Small intestine (tissue), 7 donors: ENCODE results near the gene TP73. TPM values are rescaled to one million over a fixed set of nuclear protein-coding genes. Genes with fewer than 3 reads are reported as not detected.

Experiments
- DNase-seq, 2 donors: peaks; one replicate each; pipeline versions ENCODE4 v3.0.0 to v3.0.0-alpha.2; 2013
- FAIRE-seq: peaks from 2 replicates; lab custom pipeline; 2012; peaks lifted over from hg19 to GRCh38; lab: Jason Lieb, UNC
- H3K27ac ChIP-seq, 3 donors: one replicate each; pipeline ENCODE4 v1.5.1; 2013; ENCODE audit warnings: low read length in 2 of 3, mild to moderate bottlenecking in 2 of 3, control low read depth in 1 of 3, inconsistent platforms in 1 of 3, low read depth in 1 of 3, moderate library complexity in 1 of 3
- H3K27me3 ChIP-seq, 3 donors: one replicate each; pipeline ENCODE4 v1.6.1; 2013; ENCODE audit warnings: low read length in 3 of 3, inconsistent platforms in 1 of 3; ENCODE audit not compliant: control insufficient read depth in 3 of 3, insufficient read depth in 3 of 3
- H3K36me3 ChIP-seq, 3 donors: one replicate each; pipeline ENCODE4 v1.6.1; 2013; ENCODE audit warnings: low read length in 3 of 3, inconsistent platforms in 1 of 3, low read depth in 1 of 3, mild to moderate bottlenecking in 1 of 3, moderate library complexity in 1 of 3; ENCODE audit not compliant: control insufficient read depth in 3 of 3, insufficient read depth in 2 of 3
- H3K4me1 ChIP-seq, 3 donors: one replicate each; pipeline ENCODE4 v1.6.1; 2013; ENCODE audit warnings: low read length in 2 of 3, inconsistent platforms in 1 of 3, low read depth in 1 of 3, mild to moderate bottlenecking in 1 of 3, moderate library complexity in 1 of 3; ENCODE audit not compliant: control insufficient read depth in 3 of 3, insufficient read depth in 2 of 3
- H3K4me3 ChIP-seq, 3 donors: one replicate each; pipeline ENCODE4 v1.5.1; 2013; ENCODE audit warnings: low read length in 3 of 3, control low read depth in 1 of 3, inconsistent platforms in 1 of 3, low read depth in 1 of 3, mild to moderate bottlenecking in 1 of 3, moderate library complexity in 1 of 3
- H3K9me3 ChIP-seq, 2 donors: one replicate each; pipeline ENCODE4 v1.6.1; 2013; ENCODE audit warnings: low read depth in 1 of 2, low read length in 1 of 2; ENCODE audit not compliant: control insufficient read depth in 2 of 2, insufficient read depth in 1 of 2
- WGBS, 3 donors: extraction: QIAGEN DNeasy Blood & Tissue Kit; methylation state at CpG; one replicate each; pipeline ENCODE4 v1.1.7; 2013; 5-methylcytosine and 5-hydroxymethylcytosine counted together
- polyA plus RNA-seq, 4 donors: library from polyadenylated mRNA; stranded (reverse) in 3 of 4; unstranded in 1 of 4; fragments of 200-250 nt in 3 of 4; fragments of 120-200 nt in 1 of 4; gene quantifications; one replicate each; pipeline versions ENCODE4 v1.2.1 to v1.2.3, GENCODE V29; 2013
- donor health status: healthy with polysubstance abuse.
- donor health status: control.
- donor health status: control.
- donor health status: Bipolar disorder and iron deficiency.
- donor health status: healthy.

TP73 gene
- polyA plus RNA-seq, 4 donors = 0.15 to 0.59 TPM; not detected in 2

DNA sequence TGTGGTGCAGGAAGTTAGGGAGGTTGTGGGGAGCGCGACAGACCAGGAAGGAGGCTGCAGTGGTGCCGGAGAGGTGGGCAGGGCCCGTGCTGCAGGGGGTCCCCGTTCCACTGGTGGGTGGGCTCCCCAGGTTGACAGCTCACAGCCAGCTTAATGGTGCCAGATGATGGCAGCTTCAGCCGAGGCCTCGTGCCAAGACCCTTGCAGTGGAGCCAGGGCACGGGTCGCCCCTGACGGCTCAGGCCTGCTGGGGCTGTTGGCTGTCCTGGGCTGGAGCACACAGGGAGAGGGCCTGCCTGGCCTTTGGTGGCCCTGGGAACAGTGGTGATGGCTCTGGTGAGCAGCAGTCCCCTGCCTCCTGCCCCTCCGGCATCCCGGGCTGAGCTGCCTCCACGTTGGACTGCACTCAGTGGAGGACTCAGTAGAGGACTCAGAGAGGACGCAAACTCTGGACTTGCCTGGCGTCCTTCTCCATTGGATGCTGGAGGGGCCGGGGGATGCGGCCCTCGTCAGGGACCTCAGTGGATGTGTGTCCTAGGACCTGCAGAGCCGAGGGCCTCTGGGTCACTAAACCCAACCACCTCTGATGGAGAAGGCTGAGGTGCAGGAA is 53.1 kb downstream of the TP73 start:
- Histone ChIP-seq H3K9me3 (no peaks in the 10 kb centered on the region), H3K27me3 (peaks cover 0 to 23% (median 11%) of the 10 kb centered on the region in 3 donors), H3K4me1 (no peaks in the 10 kb centered on the region), H3K4me3 (no peak overlapping the region), H3K27ac (no peak overlapping the region), H3K36me3 (no peaks in the 10 kb centered on the region)
- FAIRE-seq = no peak
- DNase-seq = no peak
- WGBS, 3 donors = 69 to 82% (median 76%) methylated on average over 18 to 19 of the region's 19 CpGs

DNA sequence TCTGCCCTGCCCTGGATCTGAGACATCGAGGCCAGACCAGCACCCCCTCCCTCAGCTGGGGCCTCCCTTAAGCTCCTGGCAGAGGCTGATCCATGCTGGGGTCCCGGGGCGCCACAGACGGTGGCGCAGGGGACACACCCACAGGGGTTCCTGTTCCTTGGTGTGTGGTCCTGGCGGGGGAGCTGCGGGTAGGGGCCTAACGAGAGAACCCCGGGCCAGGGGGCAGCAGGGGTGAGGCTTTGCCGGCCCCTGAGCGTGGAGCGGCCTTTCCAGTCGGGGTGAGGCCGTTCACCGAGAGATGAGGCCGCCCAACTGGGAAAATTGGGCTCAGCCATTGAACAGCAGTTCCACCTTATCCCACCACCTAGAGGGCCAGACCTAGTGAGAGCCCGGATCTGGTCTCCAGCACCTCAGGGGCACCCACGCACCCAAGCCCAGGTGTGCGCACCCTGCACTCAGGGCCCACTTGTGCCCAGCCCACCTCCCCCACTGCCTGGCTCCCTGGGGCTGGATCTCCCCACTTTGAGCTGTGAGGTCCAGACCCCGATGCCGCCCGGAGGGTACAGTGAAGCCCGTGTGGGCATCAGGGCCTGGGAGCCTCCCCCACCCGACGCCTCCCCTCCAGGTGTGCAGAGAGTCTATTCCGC is 54.5 kb downstream of the TP73 start:
- Histone ChIP-seq H3K36me3 (no peaks in the 10 kb centered on the region), H3K27ac (no peak overlapping the region), H3K27me3 (peaks cover 0 to 23% (median 11%) of the 10 kb centered on the region in 3 donors), H3K4me3 (no peak overlapping the region), H3K9me3 (no peaks in the 10 kb centered on the region), H3K4me1 (no peaks in the 10 kb centered on the region)
- 78 to 85% (median 85%) methylated on average over 25 to 26 of the region's 26 CpGs for WGBS, 3 donors
- DNase-seq (no peak), FAIRE-seq (no peak)

DNA sequence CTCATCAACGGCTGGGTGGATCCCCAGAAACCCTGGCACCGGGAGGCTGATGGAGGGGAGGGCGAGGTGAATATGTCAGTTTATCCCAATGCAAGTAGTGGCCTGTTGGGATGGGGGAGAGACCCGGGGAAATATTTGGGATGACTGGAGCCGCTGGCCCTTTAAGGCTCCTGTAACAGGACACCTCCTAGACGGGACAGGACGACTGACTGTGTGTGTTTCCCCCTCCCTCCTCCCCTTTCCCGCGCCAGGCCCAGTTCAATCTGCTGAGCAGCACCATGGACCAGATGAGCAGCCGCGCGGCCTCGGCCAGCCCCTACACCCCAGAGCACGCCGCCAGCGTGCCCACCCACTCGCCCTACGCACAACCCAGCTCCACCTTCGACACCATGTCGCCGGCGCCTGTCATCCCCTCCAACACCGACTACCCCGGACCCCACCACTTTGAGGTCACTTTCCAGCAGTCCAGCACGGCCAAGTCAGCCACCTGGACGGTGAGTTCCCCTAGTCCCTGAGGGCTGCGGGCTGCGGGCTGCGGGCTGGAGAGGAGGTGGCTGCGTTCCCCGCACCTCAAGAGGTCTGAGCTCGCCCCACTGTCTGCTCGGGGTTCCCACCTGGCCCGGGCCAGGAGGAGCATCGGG is 55.1 kb downstream of the TP73 start:
- H3K9me3 ChIP-seq = no peaks in the 10 kb centered on the region
- no peak overlapping the region for H3K4me3 ChIP-seq
- no peak overlapping the region for H3K27ac ChIP-seq
- no peak for FAIRE-seq
- 35 to 50% (median 41%) methylated on average over 33 to 35 of the region's 35 CpGs for WGBS, 3 donors
- no peaks in the 10 kb centered on the region for H3K4me1 ChIP-seq
- no peak for DNase-seq
- H3K36me3 ChIP-seq = no peaks in the 10 kb centered on the region
- H3K27me3 ChIP-seq = peaks cover 0 to 23% (median 11%) of the 10 kb centered on the region in 3 donors

DNA sequence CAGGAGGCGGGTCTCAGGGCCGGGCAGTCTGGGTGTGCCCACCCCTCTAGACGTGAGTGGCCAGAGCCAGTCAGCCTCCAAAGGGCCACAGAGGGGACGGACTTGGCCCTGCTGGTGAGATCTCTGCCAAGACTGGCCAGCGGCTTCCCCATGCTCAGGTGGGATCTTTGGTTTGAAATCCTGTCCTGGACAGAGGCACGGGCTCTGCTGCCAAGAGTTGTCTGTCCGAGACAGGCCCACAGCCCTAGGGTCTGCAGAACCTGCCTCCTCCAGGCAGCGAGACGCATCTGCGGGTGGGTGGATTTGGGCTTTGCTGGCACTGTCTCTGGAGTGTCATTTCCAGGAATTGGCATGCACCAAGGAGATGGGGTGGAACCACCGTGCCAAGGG is 55.6 kb downstream of the TP73 start:
- Histone ChIP-seq H3K27ac (no peak overlapping the region), H3K27me3 (peaks cover 0 to 23% (median 11%) of the 10 kb centered on the region in 3 donors), H3K4me1 (no peaks in the 10 kb centered on the region), H3K36me3 (no peaks in the 10 kb centered on the region), H3K4me3 (no peak overlapping the region), H3K9me3 (no peaks in the 10 kb centered on the region)
- FAIRE-seq (no peak), DNase-seq (no peak)
- 64 to 81% (median 72%) methylated on average over 11 of the region's 11 CpGs for WGBS, 3 donors

DNA sequence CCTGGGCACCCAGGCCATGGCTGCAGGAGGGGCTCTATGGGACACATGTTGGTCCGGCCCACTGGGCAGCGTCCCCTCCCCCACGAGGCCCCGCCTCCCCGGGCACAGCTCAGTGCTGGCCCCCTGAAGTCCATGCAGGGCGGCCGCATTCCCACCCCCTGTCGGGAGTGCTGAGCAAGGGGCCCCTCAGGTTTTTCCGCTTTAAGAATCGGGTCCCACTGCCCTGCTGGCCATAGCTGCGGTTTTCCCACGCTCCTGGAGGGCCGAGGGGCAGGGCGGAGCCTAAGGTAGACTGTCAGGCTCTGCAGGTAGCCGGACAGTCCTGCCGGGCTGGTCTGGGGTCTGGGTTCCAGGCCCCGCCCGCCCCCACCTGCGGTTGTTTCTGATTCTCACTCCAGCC is 56.5 kb downstream of the TP73 start:
- H3K27me3 ChIP-seq = peaks cover 0 to 23% (median 11%) of the 10 kb centered on the region in 3 donors

DNA sequence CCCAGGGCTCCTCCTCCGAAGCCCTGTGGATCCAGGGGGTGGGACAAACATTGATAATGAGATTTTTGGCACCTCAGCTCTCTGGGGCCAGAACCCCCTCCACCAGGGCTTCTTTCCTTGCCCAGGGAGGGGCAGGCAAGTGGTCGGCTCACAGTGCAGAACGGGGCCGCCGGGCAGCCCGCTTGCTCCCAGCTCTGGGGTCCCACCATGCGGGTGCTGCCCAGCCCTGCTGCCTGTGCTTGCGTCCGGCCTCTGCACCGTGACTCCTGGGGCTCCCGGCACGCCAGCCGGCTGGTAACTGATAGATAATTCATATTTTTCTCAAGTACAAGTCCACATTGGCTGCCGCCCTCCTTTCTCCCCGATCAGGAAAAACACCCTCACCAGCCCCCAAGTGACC is 57.9 kb downstream of the TP73 start:
- Histone ChIP-seq H3K4me1 (no peaks in the 10 kb centered on the region), H3K9me3 (no peaks in the 10 kb centered on the region), H3K27ac (no peak overlapping the region), H3K27me3 (peaks cover 0 to 23% (median 11%) of the 10 kb centered on the region in 3 donors), H3K36me3 (no peaks in the 10 kb centered on the region), H3K4me3 (no peak overlapping the region)
- FAIRE-seq (no peak), DNase-seq (no peak)
- WGBS, 3 donors = 81 to 90% (median 88%) methylated on average over 14 to 15 of the region's 15 CpGs

More for the DNA sequence above, 56.5 kb downstream of the TP73 start:
- DNase-seq = no peak
- no peaks in the 10 kb centered on the region for H3K9me3 ChIP-seq
- no peaks in the 10 kb centered on the region for H3K36me3 ChIP-seq
- 18 to 22% (median 22%) methylated on average over 17 to 19 of the region's 19 CpGs for WGBS, 3 donors
- FAIRE-seq = no peak
- no peak overlapping the region for H3K27ac ChIP-seq
- H3K4me3 ChIP-seq = no peak overlapping the region
- H3K4me1 ChIP-seq = no peaks in the 10 kb centered on the region

DNA sequence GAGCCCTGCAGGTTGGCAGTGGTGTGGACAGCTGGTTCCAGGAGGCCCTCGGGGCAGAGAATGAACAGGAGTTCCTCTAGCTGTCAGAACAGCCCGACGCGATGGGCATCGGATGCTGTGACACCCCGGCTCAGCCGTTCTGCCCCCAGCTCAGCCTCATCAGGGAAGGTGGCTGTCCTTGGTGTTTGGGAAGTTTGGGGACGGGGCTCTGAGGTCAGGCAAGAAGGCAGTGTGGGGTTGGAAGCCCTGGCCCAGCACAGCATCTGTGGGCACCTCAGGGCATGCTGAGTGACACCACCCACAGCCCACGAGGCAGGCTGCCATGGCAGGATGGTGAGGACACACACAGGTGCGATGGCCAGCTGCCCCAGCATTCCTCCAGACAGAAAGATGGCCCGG is 59.1 kb downstream of the TP73 start:
- Histone ChIP-seq H3K27me3 (peaks cover 0 to 23% (median 13%) of the 10 kb centered on the region in 3 donors), H3K9me3 (no peaks in the 10 kb centered on the region), H3K4me3 (no peak overlapping the region), H3K36me3 (no peaks in the 10 kb centered on the region), H3K27ac (no peak overlapping the region), H3K4me1 (no peaks in the 10 kb centered on the region)
- 65 to 78% (median 72%) methylated on average over 11 of the region's 11 CpGs for WGBS, 3 donors
- no peak for DNase-seq
- no peak for FAIRE-seq

DNA sequence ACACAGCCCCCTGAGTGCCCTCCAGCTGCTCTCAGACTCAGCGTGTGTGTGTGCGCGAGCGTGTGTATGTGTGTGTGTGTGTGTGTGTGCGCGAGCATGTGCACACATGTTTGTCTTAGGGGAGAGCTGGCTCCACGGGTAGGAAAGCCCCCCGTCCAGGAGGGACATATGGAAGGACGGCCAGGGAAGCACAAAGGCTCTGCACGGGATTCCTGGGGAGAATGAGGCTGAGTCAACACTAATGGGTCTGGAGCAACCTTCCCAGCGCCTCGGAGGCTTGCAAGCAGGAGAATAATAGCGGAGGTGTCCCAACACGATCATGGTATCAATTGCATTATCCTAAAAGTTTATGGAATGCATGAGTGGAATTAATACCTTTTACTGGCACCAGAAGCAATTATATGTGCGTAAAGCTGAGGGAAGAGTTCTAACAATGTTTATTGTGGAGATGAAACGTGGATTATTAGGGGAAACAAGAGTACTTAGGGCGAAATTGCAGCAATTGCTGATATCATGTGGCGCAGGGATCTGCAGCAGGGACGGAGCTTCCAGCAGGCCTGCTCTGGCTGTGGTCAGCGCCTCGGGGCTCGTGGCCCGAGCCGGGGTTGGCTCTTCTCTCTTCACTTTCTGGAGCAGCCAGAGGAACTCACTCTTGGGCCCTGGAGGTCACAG is 59.6 kb downstream of the TP73 start:
- H3K36me3 ChIP-seq = no peaks in the 10 kb centered on the region
- no peak for FAIRE-seq
- peaks cover 0 to 23% (median 13%) of the 10 kb centered on the region in 3 donors for H3K27me3 ChIP-seq
- no peak overlapping the region for H3K27ac ChIP-seq
- 51 to 69% (median 53%) methylated on average over 23 to 24 of the region's 24 CpGs for WGBS, 3 donors
- no peak for DNase-seq
- H3K4me3 ChIP-seq = no peak overlapping the region
- no peaks in the 10 kb centered on the region for H3K4me1 ChIP-seq
- no peaks in the 10 kb centered on the region for H3K9me3 ChIP-seq
